Type B pancreatic cell (in vitro differentiated cells): ENCODE results near the gene FASTK. TPM values are rescaled to one million over a fixed set of nuclear protein-coding genes. Genes with fewer than 3 reads are reported as not detected.

Source experiments
- DNase-seq: peaks from one replicate; pipeline ENCODE4 v3.0.0; 2021; ENCODE audit warnings: mixed read lengths; ENCODE audit not compliant: unreplicated experiment; ENCODE audit errors: extremely low spot score
- H3K27ac Mint-ChIP-seq: 2 replicates; pipeline ENCODE4 v1.8.0; 2021; ENCODE audit warnings: mild to moderate bottlenecking, mixed read lengths
- H3K27me3 Mint-ChIP-seq: 2 replicates; pipeline ENCODE4 v1.8.0; 2021; ENCODE audit warnings: mixed read lengths
- H3K36me3 Mint-ChIP-seq: 2 replicates; pipeline ENCODE4 v1.8.0; 2021; ENCODE audit warnings: mixed read lengths
- H3K4me1 Mint-ChIP-seq: one replicate; pipeline ENCODE4 v1.8.0; 2021; ENCODE audit warnings: mixed read lengths; ENCODE audit not compliant: unreplicated experiment
- H3K4me3 Mint-ChIP-seq: 2 replicates; pipeline ENCODE4 v1.8.0; 2021; ENCODE audit warnings: mild to moderate bottlenecking, mixed read lengths
- H3K9me3 Mint-ChIP-seq: 2 replicates; pipeline ENCODE4 v1.8.0; 2021; ENCODE audit warnings: mixed read lengths
- total RNA-seq: library from RNA; stranded (reverse); gene quantifications from 2 replicates; pipeline ENCODE4 v1.2.1, GENCODE V29; 2021; ENCODE audit warnings: low replicate concordance
- TF ChIP-seq, protein P1 (sequence below): fragments of 200-600 bp; sonication (generic); conservative IDR thresholded peaks from 2 replicates; pipeline ENCODE4 v1.5.0; 2021; ENCODE audit warnings: antibody characterized with exemption, mild to moderate bottlenecking

The FASTK gene
- total RNA-seq, 1 donor from 2014 or later = 100 TPM

DNA sequence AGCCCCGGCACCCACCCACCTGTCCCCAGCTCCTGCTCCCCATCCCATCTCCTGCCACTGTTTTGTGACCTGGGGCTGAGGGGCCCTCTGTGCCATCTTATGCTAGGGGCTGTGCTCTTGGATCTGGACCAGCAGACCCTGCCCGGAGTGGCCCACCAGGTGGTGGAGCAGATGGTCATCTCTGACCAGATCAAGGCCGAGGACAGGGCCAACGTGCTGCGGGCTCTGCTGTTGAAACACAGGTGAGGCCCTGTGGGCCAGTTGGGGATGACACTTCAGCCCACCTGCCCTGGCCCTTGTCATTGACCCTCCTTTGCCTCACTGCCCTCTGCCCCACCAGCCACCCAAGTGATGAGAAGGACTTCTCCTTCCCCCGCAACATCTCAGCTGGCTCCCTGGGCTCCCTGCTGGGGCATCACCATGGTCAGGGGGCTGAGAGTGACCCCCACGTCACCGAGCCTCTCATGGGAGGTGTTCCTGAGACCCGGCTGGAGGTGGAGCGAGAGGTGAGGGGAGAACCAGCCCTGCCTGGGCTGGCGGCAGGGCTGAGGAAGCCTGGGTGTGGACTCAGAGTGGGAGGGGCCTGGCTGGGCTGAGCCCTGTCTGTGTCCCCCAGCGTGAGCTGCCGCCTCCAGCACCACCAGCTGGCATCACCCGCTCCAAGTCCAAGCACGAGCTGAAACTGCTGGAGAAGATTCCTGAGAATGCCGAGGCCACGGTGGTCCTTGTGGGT lies 10.6 kb downstream of the FASTK start:
- no peak overlapping the region for H3K27ac Mint-ChIP-seq
- TF ChIP-seq, protein P1, sequence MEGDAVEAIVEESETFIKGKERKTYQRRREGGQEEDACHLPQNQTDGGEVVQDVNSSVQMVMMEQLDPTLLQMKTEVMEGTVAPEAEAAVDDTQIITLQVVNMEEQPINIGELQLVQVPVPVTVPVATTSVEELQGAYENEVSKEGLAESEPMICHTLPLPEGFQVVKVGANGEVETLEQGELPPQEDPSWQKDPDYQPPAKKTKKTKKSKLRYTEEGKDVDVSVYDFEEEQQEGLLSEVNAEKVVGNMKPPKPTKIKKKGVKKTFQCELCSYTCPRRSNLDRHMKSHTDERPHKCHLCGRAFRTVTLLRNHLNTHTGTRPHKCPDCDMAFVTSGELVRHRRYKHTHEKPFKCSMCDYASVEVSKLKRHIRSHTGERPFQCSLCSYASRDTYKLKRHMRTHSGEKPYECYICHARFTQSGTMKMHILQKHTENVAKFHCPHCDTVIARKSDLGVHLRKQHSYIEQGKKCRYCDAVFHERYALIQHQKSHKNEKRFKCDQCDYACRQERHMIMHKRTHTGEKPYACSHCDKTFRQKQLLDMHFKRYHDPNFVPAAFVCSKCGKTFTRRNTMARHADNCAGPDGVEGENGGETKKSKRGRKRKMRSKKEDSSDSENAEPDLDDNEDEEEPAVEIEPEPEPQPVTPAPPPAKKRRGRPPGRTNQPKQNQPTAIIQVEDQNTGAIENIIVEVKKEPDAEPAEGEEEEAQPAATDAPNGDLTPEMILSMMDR = no peak
- H3K4me3 Mint-ChIP-seq = no peak overlapping the region
- H3K9me3 Mint-ChIP-seq = no peaks in the 10 kb centered on the region
- H3K36me3 Mint-ChIP-seq = peaks cover 3% of the 10 kb centered on the region
- H3K4me1 Mint-ChIP-seq = no peaks in the 10 kb centered on the region
- DNase-seq = no peak
- H3K27me3 Mint-ChIP-seq = no peaks in the 10 kb centered on the region

DNA sequence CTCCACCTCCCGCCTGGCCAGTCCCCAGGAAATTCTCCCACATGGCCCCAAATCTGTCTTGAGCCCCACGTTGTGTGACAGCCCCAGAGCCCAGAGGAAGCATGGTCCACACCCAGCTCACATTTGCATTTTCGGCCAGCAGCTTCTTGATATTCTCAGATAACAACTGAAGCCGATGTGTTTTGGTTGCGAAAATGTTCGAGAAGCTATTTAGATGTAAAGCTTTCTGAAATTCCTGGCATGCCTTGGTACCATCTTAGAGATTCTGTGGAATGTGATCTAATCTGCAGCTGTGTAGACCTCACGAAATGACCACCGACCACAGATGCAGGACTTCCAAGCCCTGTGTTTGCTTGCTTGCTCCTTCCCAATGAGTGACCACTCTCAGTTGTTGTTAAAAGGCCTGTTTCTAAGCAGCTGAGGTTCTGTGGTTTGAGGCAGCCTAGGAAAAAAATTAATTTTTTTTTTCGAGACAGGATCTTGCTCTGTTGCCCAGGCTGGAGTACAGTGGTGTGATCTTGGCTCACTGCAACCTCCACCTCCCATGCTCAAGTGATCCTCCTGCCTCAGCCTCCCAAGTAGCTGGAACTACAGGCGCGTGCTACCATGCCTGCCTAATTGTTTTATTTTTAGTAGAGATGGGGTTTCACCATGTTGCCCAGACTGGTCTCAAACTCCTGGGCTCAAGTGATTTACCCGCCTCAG lies 12.4 kb downstream of the FASTK start:
- DNase-seq = no peak
- no peaks in the 10 kb centered on the region for H3K9me3 Mint-ChIP-seq
- no peaks in the 10 kb centered on the region for H3K27me3 Mint-ChIP-seq
- TF ChIP-seq, protein P1 = no peak
- H3K4me3 Mint-ChIP-seq = no peak overlapping the region
- peaks cover 3% of the 10 kb centered on the region for H3K36me3 Mint-ChIP-seq
- peaks cover 3% of the 10 kb centered on the region for H3K4me1 Mint-ChIP-seq
- H3K27ac Mint-ChIP-seq = no peak overlapping the region

DNA sequence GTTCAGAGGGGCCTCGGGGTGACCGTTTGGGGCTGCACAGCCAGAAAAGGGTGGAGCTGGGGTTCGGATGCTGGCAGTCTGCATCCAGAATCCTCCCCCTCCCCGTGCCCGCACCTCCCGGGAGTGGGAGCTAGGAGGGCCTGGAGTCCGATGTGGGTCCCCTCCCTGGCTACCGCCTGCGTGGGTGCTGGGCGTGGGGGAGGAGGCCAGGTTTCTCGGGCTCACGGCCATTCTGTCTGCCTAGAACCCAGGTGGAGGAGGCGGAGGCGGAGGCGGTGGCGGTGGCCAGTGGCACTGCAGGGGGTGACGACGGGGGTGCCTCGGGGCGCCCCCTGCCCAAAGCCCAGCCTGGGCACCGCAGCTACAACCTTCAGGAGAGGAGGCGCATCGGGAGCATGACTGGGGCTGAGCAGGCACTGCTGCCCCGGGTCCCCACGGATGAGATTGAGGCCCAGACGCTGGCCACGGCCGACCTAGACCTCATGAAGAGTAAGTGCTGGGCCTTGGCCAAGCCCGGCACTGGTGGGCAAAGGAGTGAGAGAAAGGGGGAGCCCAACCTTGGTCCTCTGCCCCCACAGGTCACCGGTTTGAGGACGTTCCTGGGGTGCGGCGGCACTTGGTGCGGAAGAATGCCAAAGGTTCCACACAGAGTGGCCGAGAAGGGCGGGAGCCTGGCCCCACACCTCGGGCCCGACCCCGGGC lies 14.2 kb downstream of the FASTK start:
- no peaks in the 10 kb centered on the region for H3K9me3 Mint-ChIP-seq
- TF ChIP-seq, protein P1 = no peak
- DNase-seq = no peak
- no peak overlapping the region for H3K27ac Mint-ChIP-seq
- peaks cover 3% of the 10 kb centered on the region for H3K36me3 Mint-ChIP-seq
- no peak overlapping the region for H3K4me3 Mint-ChIP-seq
- H3K4me1 Mint-ChIP-seq = peaks cover 10% of the 10 kb centered on the region
- H3K27me3 Mint-ChIP-seq = no peaks in the 10 kb centered on the region

DNA sequence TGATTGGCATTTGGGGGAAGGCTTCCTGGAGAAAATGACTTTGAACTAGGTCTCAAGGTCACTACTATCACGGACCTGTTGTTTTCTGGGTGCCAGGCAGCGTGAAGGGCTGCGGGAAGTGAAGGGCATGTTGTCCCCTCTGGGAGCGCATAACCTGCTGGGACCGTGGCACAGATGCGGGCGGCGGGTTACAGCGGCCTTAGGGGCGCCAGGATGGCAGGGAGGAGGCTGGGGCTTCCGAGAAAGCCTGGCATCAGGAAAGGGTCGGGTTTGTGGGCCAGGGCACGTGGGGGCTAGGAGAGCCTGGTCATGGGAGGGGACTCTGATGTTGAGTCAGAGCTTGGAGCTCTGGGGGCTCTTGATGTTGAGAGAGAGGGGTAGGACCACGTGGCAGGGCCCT lies 15.1 kb downstream of the FASTK start:
- Mint-ChIP-seq H3K4me3 (no peak overlapping the region), H3K36me3 (peaks cover 3% of the 10 kb centered on the region), H3K27me3 (no peaks in the 10 kb centered on the region), H3K27ac (no peak overlapping the region), H3K4me1 (peaks cover 15% of the 10 kb centered on the region), H3K9me3 (no peaks in the 10 kb centered on the region)
- TF ChIP-seq, protein P1 = no peak
- DNase-seq = no peak

DNA sequence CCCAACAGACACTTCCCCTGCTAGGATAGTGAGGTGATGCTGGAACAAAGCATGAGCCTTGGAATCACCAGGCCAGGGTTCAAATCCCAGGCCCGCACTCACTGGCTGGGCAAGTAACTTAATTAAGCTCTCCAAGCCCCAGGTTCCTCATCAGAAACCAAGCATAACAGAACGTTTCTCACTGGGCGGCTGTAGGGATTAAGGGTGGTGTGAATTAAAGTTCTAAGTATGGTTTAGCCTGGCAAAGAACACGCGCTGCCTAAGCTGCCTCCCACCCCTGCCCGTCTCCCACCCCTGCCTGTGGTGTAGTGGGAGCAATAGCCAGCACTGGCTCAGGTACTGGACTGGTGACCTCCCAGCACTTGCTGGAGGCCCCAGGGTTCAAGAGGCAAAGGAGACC lies 15.6 kb downstream of the FASTK start:
- peaks cover 3% of the 10 kb centered on the region for H3K36me3 Mint-ChIP-seq
- TF ChIP-seq, protein P1 = no peak
- H3K27ac Mint-ChIP-seq = no peak overlapping the region
- H3K27me3 Mint-ChIP-seq = no peaks in the 10 kb centered on the region
- peaks cover 15% of the 10 kb centered on the region for H3K4me1 Mint-ChIP-seq
- no peak overlapping the region for H3K4me3 Mint-ChIP-seq
- no peaks in the 10 kb centered on the region for H3K9me3 Mint-ChIP-seq
- no peak for DNase-seq
